ENCODE data around the gene MRPL58. TPM values are rescaled to one million over a fixed set of nuclear protein-coding genes. Genes with fewer than 3 reads are reported as not detected.

MRPL58 gene
- total and polyA plus RNA-seq, 10 of the 15 experiments (the other 5 are each of a cell fraction or from before 2014, with no cell fraction given): 23.0 to 64.3 (median 51.9) TPM

GRCh38 chr17:75012346-75013091 is at the start of gene MRPL58 (continued):
- TF ChIP-seq ZBTB11 (CRISPR knock-in tag; IDR thresholded peaks at IDR 0.05): peak; percentile 94
- peak; percentile 23 for TF ChIP-seq KLF5 (IDR thresholded peaks at IDR 0.05; ENCODE audit: partially characterized antibody)
- TF ChIP-seq E4F1 (IDR thresholded peaks at IDR 0.05; ENCODE audit: borderline replicate concordance, partially characterized antibody): no peak
- no peak for TF ChIP-seq YBX1 (IDR thresholded peaks at IDR 0.05)
- TF ChIP-seq SRF (IDR thresholded peaks at IDR 0.05; ENCODE audit: low read depth in 2 of 2, low read length in 2 of 2): peak in 1 of 2 experiments; percentile 85; a peak in 2 of 4 replicates
- peak; percentile 83; the same call in 1 of the 2 replicates for TF ChIP-seq RELB (IDR thresholded peaks at IDR 0.05; ENCODE audit: low read depth)
- no peak for TF ChIP-seq FOXM1 (IDR thresholded peaks at IDR 0.05; ENCODE audit: low read depth, low read length)
- TF ChIP-seq MEF2B (IDR thresholded peaks at IDR 0.05; ENCODE audit: partially characterized antibody, poor library complexity, severe bottlenecking): peak; percentile 25
- no peak for TF ChIP-seq JUND (IDR thresholded peaks at IDR 0.05; ENCODE audit: low read depth, low read length)
- TF ChIP-seq ZBTB33 (IDR thresholded peaks at IDR 0.05): no peak
- no peak for TF ChIP-seq USF1 (IDR thresholded peaks at IDR 0.05; ENCODE audit: borderline replicate concordance, extremely low read length, insufficient read depth, low read depth, low read length)
- TF ChIP-seq IRF3 (IDR thresholded peaks at IDR 0.05): peak; percentile 36; the same call in 1 of the 2 replicates
- no peak for TF ChIP-seq NR2C2 (IDR thresholded peaks at IDR 0.05; ENCODE audit: borderline replicate concordance, control insufficient read depth, insufficient read length, low read depth)

Measured in GM12878 (cell line).